Measurements from ENCODE around the gene HES4.

The HES4 gene

GRCh38 chr1:965526-966134 is 34.3 kb downstream of the HES4 start:
- DNase-seq: no peak

DNA sequence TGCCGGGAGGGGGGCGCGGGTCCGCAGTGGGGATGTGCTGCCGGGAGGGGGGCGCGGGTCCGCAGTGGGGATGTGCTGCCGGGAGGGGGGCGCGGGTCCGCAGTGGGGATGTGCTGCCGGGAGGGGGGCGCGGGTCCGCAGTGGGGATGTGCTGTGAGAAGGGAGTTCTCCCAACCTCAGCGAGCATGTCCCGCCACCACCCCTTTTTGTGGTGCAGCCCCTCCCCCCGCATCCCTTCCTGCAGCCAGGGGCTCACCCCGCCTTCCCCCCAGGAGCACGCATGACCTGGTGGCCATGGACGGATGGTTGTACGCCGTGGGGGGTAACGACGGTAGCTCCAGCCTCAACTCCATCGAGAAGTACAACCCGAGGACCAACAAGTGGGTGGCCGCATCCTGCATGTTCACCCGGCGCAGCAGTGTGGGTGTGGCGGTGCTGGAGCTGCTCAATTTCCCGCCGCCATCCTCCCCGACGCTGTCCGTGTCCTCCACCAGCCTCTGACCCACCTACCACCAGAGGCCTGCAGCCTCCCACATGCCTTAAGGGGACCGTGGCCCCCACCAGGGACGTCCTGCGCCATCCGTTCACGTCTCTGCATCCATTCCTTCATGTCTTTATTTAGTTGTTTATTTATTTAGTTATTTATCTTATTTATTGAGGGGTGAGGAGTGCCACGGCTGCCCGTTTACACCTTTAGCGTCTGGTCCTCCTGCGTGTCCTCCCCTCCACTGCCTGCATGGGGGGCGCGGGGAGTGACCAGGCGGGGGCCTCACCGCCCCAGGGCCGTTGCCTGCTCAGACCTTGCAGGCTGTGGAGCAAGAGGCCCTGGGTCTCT is 35.0 kb downstream of the HES4 start:
- DNase-seq: no peak

GRCh38 chr1:963746-964525 is 36.0 kb downstream of the HES4 start:
- DNase-seq: no peak

GRCh38 chr1:963301-963651 is 36.6 kb downstream of the HES4 start:
- no peak for DNase-seq

DNA sequence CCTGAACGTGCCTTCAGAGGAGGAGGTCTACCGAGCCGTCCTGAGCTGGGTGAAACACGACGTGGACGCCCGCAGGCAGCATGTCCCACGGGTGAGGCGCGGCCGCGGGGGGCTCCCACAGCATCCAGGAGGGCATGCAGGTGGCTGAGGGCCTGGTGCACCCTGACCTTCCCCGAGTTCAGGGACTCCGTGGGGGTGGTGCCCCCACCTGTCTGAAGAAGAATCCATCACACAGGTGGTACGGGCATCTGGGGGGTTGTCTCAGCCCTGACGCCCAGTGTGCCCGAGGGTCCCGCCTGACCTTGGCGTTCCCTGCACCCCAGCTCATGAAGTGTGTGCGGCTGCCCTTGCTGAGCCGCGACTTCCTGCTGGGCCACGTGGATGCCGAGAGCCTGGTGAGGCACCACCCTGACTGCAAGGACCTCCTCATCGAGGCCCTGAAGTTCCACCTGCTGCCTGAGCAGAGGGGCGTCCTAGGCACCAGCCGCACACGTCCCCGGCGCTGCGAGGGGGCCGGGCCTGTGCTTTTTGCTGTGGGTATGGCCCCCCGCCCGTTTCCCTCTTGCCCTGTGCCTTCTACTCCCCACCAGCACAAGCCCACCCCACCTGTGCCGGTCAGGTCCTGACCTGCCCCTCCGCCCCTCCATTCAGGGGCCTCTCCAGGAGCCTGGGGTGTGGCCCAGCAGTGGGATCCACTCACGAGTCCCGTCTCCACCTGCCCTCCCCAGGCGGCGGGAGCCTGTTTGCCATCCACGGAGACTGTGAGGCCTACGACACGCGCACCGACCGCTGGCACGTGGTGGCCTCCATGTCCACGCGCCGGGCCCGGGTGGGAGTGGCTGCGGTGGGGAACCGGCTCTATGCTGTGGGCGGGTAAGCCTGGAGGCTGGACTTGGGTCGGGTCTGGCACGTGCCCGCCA is 37.3 kb downstream of the HES4 start:
- no peak for DNase-seq

DNA sequence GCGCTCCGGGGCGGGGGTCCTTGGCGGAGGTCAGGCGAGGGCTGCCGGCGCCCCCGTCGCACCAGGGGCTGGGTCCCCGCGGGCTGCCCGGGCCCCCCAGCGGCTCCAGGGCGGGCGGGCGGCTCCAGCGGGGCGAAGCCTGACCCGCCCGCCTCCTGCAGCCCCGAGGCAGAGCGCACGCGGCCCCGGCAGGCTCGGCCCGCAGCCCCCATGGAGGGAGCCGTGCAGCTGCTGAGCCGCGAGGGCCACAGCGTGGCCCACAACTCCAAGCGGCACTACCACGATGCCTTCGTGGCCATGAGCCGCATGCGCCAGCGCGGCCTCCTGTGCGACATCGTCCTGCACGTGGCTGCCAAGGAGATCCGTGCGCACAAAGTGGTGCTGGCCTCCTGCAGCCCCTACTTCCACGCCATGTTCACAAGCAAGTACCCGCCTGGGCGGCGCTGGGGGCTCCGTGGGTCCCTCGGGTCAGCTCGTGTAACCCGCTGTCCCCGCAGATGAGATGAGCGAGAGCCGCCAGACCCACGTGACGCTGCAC is 38.7 kb downstream of the HES4 start:
- DNase-seq: no peak

GRCh38 chr1:960363-961131 is 39.4 kb downstream of the HES4 start, which contains the start of gene KLHL17:
Gene KLHL17 (plus strand): TSS chr1:960584. CDS start chr1:960694, 110 bp downstream.
- peak; percentile 10 for DNase-seq

DNA sequence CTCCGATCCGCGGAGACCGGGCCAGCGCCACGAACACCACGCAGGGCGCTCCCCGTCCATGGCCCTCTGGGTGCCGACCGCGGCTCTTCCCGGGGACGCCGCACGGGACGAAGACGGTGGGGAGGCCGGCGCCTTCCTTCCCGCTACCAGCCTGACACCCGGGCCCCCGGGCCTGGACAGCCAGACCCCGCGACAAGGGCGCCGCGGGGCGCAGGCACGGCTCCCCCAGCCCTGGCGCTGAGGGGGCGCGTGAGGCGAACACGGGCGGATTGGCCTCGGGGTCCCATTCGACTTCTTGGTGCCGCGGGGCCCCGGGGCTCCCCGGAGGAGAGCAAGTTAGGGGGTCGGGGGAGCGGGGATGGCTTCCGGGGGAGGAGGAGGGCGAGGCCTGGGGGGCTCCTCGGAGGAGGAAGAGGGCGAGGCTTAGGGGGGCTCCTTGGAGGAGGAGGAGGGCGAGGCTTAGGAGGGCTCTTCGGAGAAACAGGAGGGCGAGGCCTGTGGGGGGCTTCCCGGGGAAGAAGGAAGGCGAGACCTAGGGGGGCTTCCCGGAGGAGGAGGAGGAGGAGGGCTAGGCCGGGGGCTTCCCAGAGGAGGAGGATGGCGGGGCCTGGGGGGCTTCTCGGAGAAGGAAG is 40.0 kb downstream of the HES4 start:
- DNase-seq: no peak

GRCh38 chr1:958823-959730 is 40.8 kb downstream of the HES4 start, which contains the start of gene NOC2L:
Gene NOC2L (minus strand): TSS chr1:959256. CDS start chr1:959240, 16 bp downstream.
- DNase-seq: peak; percentile 20

GRCh38 chr1:956636-957035 is 43.3 kb downstream of the HES4 start:
- DNase-seq: no peak

- no peak for DNase-seq
Observed at GRCh38 chr1:955474-955873, 44.4 kb downstream of the HES4 start.

DNA sequence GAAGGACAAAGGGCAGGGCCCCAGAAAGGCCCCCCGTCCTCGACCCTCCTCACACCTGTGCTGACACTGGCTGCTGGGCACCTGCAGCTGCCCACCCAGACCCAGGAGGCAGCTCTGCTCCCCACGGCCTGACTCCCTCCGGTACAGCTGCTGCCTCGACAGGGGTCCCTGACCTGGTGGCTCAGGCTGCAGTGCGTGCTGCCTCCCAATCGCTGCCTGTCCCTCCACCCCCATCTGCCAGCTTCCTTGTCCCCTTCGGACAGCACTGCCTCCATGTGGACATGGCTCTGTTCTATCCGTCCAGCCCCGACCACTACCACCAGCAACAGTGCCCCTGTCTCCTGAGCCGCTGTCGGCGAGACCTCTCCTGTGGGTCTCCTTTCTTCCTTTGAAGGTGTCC is 45.0 kb downstream of the HES4 start:
- DNase-seq: no peak

DNA sequence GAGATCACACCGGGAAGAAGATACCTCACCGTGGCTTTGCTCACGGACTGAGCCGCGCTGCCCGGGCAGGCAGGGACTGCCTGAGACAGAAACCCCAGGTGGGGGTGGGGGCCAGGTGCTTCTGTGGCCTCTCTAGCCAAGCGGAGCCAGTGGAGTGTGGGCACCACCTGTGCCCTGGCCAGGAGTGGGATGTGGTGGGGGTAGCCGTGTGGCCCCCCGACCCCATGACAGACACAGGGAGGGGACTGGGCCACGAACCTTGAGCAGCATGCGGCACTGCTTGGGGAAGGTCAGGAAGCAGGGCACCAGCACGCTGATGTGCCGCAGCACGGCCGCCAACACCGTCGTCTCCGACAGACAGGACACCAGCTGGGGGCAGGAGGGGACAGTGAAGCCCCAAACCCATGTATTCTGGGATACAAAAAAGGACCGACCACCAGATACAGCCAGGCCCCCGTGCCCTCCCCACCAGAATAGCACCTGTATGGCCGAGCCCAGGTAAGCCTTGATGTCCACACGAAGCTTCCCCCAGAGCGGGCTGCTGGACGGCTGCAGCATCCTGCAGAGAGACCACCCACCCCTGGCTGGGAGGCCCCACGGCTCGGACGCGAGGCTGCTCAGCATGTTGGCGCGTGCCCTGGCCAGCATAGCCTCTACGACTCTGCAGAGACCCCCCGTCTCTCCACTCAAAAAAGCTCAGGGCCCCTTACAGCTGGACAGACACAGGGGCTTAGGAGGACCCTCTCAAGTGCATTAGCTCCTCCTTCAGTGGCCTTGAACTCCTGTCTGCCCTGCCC is 46.2 kb downstream of the HES4 start:
- no peak for DNase-seq

GRCh38 chr1:952603-953002 is 47.3 kb downstream of the HES4 start:
- no peak for DNase-seq

DNA sequence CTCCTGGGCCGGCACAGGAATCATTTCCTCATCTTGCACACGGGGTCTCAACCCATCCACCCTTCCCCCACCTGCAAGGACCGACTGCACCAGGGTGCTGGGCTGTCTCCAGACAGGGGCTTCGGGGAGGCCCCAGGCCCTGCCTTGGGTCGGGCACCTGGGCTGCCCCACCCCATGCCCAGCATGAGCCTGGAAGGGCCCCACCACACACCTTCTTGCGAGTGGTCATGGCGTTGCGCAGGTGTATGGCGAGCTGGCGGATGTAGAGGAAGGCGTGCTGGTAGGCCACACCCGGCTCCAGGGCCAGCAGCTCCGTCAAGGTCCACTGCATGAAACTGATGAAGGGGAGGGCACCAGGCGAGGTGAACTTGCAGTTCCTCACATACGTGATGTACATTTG is 47.7 kb downstream of the HES4 start:
- no peak for DNase-seq

DNA sequence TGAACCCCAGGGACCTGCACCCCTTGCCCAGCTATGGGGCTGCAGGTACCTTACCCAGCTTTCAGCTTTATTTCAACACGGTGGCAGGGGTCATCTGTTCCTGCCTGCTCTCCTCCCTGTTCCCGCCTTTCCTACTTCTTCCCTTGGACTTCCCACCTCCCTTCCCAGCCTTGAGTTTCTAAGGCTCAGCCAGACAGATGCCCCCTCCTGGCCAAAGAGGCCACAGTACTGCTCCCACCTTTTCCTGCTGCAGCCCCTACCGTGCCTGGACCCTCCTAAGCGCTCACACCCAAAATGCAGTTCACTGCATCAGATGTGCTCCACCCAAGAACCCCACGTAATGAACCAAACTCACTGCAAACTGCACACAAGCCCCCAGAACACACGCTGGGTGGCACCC is 48.5 kb downstream of the HES4 start:
- DNase-seq: no peak

DNA sequence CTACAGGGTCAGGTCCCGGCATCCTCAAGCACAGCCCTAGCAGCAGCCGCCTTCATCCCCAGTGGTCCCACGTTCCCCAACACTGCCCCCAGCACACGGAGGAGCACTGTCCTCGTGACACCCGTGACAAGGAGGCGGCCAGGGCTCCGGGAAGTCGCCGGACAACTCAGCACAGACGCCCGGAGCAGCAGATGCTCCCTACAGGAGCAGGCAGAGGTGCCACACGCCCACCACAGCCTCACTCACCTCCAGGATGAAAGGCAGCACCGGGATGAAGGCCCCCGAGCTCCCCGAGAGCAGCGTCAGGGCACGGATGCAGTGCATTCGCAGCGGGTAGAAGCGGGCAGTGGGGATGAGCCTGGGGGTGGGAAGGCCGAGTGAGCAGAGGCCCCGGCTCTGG is 49.0 kb downstream of the HES4 start:
- no peak for DNase-seq

DNA sequence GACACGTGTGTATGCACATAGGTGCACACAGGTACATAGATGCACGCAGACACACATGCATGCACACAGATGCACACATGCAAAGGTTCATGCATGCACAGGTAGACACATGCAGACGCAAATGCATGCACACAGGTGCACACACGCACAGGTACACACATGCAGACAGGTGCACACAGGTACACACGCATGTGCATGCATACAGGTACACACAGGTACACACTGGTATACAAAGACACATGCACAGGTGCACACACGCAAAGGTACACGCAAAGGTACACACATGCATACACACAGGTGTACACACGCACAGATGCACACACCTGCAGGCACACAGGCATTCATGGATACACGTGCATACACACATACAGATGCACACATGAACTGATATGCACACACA is 49.6 kb downstream of the HES4 start:
- DNase-seq: no peak
